Measurements from ENCODE around the gene ATXN7L1.

Gene ATXN7L1

DNA sequence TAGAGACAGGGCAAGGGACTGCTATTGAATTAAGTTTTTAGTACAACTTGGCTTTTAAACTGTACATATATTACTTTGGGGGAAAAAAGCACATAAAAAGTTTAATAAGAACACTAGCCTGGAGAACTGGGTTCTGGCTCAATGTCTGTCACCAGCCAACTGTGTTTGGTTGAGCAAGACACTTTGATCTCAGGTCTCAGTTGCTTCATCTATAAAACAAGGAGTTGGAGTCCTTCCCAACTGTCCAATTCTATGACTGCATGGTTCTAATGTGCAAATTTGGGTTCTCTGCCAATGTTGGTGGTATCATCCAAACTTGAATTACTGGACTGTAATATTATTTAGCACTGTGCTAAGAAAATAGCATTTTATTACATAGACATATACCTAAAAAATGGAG is 50.3 kb downstream of the ATXN7L1 start:
- DNase-seq: no peak

DNA sequence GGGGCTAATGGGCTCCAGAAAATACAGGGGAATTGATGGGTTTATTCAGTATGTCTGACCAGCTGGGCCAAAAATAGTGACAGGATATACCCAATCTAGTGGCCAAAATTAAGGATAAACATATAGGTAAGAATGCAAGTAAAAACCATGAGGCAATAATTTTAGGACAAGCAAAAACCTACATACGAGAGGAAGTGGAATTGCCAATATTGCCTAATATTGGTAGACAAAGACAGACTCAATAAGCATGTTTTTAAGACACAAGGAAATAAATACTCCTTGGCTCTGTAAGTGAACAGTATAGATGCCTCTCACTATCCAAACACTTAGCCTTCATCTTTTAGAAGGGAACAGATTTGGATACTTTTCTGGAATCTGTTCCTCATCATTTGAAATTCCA is 51.0 kb downstream of the ATXN7L1 start:
- DNase-seq: no peak

GRCh38 chr7:105822806-105823205 is 53.6 kb downstream of the ATXN7L1 start:
- DNase-seq: no peak

GRCh38 chr7:105821527-105821926 is 54.9 kb downstream of the ATXN7L1 start:
- DNase-seq: no peak

DNA sequence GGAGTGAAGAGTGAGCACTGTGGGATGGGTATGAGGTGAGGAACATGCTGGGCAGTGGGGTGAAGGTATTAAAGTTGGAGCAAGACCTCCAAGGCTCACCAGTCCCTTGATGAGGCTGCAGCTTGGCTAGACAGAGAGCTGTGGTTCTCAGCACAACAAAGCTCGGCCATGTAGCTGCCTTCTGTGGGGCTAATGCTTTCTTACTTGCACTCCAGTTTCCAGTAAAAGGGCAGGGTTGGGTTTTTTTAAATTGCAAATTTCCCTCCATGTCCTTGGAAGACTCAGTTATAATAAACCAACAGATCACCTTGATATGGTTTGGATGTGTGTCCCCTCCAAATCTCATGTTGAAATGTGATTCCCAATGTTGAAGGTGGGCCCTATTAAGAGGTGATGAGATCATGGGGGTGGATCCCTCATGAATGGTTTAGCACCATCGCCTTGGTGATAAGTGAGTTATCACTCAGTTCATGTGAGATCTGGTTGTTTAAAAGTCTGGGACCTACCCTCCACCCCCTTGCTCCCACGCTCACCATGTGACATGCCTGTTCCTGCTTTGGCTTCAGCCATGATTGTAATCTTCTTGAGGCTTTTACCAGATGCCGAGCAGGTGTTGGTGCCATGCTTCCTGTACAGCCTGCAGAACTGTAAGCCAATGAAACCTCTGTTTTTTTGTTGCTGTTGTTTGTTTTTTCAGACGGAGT is 55.9 kb downstream of the ATXN7L1 start:
- no peak for DNase-seq

DNA sequence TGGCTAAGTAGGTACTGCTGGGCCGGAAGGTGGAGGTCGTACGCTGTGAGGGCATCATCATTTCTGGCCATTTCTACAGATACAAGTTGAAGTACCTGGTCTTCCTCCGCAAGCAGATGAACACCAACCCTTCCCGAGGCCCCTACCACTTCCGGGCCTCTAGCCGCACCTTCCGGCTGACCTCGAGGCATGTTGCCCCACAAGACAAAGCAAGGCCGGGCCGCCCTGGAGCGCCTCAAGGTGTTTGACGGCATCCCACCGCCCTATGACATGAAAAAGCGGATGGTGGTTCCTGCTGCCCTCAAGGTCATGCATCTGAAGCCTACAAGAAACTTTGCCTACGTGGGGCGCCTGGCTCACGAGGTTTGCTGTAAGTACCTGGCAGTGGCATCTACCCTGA is 56.8 kb downstream of the ATXN7L1 start:
- DNase-seq: no peak

DNA sequence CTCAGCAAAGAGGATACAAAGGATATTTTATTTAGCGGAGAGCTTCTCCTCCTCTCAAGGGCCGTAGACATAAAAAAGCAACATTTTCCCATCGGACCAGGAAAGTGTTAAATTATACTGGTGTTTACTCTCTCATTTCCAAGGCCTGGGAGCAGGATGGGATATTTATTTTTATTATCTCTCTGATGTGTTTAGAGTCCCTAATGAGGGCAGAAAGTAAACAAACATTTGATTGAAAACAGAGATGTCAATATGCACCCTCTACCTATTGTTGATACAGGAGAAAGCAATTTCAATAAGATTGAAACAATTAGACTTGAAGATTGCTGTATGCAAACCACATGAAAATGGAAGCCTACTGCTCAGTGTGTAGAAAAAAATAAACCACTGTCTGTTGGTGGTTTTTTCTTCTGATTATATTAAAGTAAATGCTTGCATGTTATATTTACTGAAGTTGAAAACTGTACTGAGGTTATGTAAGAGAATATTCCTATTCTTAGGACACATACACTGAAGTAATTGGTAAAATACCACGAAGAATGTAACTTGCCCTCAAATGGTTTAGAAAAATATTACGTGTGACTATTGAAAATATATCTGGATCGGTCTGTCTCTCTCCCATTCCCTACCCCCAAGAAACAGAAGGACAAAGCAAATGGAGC is 59.3 kb downstream of the ATXN7L1 start:
- DNase-seq: no peak

- DNase-seq: no peak
Observed at GRCh38 chr7:105816266-105816843, 60.0 kb downstream of the ATXN7L1 start.

GRCh38 chr7:105815576-105815975 is 60.8 kb downstream of the ATXN7L1 start:
- no peak for DNase-seq

GRCh38 chr7:105814481-105814880 is 61.9 kb downstream of the ATXN7L1 start:
- DNase-seq: no peak

DNA sequence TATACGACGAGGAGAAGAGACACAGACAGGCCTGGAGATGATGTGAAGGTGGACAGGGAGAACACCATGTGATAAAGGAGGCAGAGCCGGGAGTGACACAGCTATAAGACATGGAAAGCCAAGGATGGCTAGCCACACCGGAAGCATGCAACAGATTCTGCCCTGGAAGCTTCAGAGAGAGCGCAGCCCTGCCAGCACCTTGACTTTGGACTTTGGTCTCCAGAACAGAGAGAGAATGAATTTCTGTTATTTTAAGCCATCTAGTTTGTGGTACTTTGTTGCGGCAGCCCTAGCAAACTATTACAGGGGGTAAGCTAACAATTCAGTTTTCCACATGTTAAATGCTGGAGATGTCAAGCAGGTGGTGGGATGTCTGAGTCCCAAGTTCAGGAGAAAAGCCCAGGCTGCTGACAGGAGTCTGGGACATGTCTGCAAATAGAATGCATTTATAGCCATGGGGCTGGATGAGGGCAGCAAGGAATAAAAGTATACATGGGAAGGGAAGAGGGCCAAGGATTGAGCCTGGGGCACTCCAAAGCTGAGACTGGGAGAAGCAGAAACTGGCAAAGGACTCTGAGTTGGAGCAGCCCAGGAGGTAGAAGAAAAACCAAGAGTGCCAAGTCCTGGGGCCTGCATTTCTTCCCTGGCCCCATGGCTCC is 65.1 kb downstream of the ATXN7L1 start:
- no peak for DNase-seq

DNA sequence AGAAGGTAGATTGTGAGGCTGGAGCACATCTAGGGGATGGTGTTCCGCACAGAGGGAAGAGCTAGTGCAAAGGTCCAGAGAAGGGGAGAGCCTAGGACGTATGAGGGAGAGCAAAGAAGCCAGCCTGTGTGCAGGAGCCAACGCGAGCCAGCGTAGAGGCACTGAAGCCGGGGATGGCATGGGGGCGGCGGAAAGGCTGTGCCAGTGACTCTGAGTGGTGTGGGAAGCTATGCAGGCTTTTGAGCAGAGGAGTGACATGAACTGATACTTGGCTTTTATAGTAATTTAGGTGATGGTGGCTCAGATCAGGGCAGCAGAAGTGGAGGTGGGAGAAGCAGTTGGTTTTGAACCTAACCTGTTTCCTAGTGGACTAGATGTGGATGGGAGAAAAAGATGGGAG is 65.8 kb downstream of the ATXN7L1 start:
- no peak for DNase-seq

- DNase-seq: peak; percentile 71 to 84
Observed at GRCh38 chr7:105808703-105809590, 67.5 kb downstream of the ATXN7L1 start.

DNA sequence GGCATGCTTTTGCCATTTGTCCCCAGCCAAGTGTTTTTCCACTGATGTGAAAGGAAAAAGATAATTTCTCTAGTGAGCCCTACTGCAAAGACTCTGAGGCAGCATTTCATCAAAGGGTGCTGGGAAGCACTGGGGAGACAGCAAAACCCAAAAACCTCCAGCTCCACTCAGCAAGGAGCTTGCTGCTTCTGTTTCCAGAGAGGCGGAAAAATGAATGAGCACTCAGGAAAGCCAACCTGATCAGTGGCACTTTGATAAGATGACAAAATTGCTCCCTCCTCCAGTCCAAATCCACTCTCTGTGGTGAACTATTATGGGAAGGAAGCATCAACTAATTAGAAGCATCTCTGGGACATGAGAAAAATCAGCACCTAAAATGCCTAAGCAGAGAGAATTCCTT is 68.2 kb downstream of the ATXN7L1 start:
- no peak for DNase-seq

- no peak for DNase-seq
Observed at GRCh38 chr7:105807448-105807762, 69.0 kb downstream of the ATXN7L1 start.

GRCh38 chr7:105806592-105807447 is 69.6 kb downstream of the ATXN7L1 start:
- peak; percentile 57 to 75 for DNase-seq

DNA sequence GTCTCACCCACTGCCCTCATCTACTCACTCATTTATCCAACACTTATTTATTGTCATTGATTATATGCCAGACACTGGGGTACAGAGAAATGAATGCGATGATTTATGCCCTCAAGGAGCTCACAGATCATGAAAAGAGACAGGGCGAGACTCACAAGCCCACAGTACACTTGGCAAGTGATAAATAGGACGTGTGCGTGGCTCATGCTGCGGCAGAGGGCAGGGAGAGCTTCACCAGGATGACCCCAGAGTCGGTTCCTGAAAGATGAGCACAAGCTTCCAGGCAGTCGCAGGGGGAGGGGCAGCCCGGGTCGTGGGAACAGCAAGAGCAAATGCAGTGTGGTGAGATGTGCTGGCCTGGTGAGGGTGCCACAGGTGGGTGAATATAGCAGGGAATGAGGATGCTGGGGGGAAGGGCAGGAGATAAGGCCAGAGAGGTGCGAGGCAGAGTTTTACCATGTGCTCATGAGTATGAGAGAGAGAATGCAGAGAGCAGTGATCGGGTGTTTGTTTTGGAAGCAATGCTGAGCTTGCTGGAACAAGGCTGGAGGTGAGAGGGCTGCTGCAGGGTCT is 70.9 kb downstream of the ATXN7L1 start:
- DNase-seq: no peak

DNA sequence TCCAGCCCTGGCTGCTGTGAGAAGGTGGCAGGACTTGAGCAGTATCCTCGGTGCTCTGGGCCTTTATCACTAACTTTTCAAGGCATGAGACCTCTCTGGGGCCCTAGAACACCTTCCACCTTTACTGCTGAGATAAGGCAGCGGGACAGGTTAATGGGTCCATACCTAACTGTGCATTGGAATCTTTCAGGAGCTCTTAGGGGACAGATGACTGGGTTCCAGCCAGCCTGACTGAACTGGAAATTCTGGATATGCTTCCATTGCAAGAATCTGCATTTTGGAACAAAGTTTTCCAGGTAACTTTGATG is 73.0 kb downstream of the ATXN7L1 start:
- DNase-seq: no peak

DNA sequence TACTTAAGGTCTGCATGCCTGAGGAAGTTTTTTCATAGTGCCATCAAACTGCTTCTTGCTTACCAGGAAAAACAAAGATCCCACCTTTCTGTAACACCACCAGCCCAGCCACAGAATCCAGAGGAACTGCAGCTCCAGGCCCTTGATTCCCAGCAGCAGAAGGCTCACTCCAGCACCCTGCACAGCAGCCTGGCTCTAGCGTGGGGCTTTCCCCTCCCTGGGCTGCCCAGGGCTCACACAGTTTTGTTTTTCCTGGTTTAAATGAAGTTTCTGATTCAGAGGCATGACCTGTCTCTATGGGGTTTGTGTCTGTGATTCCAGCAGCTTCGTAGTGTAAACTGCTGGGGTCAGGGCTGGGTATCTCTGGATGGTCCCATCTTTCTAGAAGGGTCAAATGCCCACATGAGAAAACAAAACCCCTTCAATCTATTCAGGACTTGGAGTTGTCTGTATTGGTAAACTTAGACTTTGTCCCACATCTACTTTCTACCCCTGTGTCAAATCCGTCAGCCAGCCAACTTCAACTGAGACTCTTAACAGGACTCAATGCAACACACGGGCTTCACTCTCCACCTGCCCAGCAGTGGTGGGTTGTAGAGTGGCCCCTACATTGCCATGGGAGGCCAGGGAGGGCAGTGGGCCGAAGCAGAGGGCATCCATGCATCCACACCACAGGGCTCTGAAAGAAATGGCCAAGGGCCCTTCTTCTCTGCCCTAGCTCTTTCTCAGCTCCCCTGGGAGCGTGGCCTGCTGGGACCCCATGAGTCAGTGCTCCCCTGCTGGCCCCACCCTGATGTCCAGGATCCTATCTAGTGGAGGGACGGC is 73.6 kb downstream of the ATXN7L1 start:
- DNase-seq: no peak

- no peak for DNase-seq
Observed at GRCh38 chr7:105800849-105801534, 75.4 kb downstream of the ATXN7L1 start.

Measured in stimulated activated CD4-positive, alpha-beta T cell treated with anti-CD3 and anti-CD28 coated beads, Interleukin-4, amount 100 ng/mL, for 4 hours (primary cell).